ENCODE results near the gene SLC38A9.

SLC38A9 gene

GRCh38 chr5:55645304-55645703, 66.8 kb downstream of the SLC38A9 start:
- H3K4me2 ChIP-seq (ENCODE audit: low read length): no peak overlapping the region
- no peak overlapping the region for H3K27ac ChIP-seq (ENCODE audit: low read length)
- TF ChIP-seq, protein P1, sequence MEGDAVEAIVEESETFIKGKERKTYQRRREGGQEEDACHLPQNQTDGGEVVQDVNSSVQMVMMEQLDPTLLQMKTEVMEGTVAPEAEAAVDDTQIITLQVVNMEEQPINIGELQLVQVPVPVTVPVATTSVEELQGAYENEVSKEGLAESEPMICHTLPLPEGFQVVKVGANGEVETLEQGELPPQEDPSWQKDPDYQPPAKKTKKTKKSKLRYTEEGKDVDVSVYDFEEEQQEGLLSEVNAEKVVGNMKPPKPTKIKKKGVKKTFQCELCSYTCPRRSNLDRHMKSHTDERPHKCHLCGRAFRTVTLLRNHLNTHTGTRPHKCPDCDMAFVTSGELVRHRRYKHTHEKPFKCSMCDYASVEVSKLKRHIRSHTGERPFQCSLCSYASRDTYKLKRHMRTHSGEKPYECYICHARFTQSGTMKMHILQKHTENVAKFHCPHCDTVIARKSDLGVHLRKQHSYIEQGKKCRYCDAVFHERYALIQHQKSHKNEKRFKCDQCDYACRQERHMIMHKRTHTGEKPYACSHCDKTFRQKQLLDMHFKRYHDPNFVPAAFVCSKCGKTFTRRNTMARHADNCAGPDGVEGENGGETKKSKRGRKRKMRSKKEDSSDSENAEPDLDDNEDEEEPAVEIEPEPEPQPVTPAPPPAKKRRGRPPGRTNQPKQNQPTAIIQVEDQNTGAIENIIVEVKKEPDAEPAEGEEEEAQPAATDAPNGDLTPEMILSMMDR (IDR thresholded peaks at IDR 0.05; ENCODE audit: low read depth, low read length): no peak
- no peak for TF ChIP-seq EZH2phosphoT487 (IDR thresholded peaks at IDR 0.05; ENCODE audit: low read depth)

GRCh38 chr5:55638455-55638854, 73.7 kb downstream of the SLC38A9 start:
- H3K79me2 ChIP-seq (ENCODE audit: low read length): no peaks in the 10 kb centered on the region
- H3K9ac ChIP-seq (ENCODE audit: low read length): no peak overlapping the region
- H2AFZ ChIP-seq (ENCODE audit: low read depth, low read length): no peak overlapping the region
- no peaks in the 10 kb centered on the region for H3K27me3 ChIP-seq (ENCODE audit: low read depth, low read length)
- H3K27ac ChIP-seq (ENCODE audit: low read length): no peak overlapping the region
- no peaks in the 10 kb centered on the region for H3K9me3 ChIP-seq (ENCODE audit: insufficient read depth, low read length)
- no peaks in the 10 kb centered on the region for H4K20me1 ChIP-seq (ENCODE audit: insufficient read depth, low read length)
- H3K36me3 ChIP-seq (replicated peaks; ENCODE audit: low read depth, low read length): no peaks in the 10 kb centered on the region
- H3K4me1 ChIP-seq (ENCODE audit: low read length): peaks cover 20% of the 10 kb centered on the region
- no peak overlapping the region for H3K4me2 ChIP-seq (ENCODE audit: low read length)
- no peak for TF ChIP-seq EZH2phosphoT487 (IDR thresholded peaks at IDR 0.05; ENCODE audit: low read depth)
- TF ChIP-seq, protein P1 (IDR thresholded peaks at IDR 0.05; ENCODE audit: low read depth, low read length): no peak
- no peak overlapping the region for H3K4me3 ChIP-seq (ENCODE audit: low read length)

More at GRCh38 chr5:55645304-55645703, 66.8 kb downstream of the SLC38A9 start:
- Histone ChIP-seq H3K27me3 (ENCODE audit: low read depth, low read length) (no peaks in the 10 kb centered on the region), H3K79me2 (ENCODE audit: low read length) (no peaks in the 10 kb centered on the region), H3K9me3 (ENCODE audit: insufficient read depth, low read length) (no peaks in the 10 kb centered on the region), H2AFZ (ENCODE audit: low read depth, low read length) (no peak overlapping the region), H3K4me3 (ENCODE audit: low read length) (no peak overlapping the region), H3K36me3 (replicated peaks; ENCODE audit: low read depth, low read length) (no peaks in the 10 kb centered on the region), H4K20me1 (ENCODE audit: insufficient read depth, low read length) (no peaks in the 10 kb centered on the region), H3K9ac (ENCODE audit: low read length) (no peak overlapping the region), H3K4me1 (ENCODE audit: low read length) (peaks cover 22% of the 10 kb centered on the region)

DNA sequence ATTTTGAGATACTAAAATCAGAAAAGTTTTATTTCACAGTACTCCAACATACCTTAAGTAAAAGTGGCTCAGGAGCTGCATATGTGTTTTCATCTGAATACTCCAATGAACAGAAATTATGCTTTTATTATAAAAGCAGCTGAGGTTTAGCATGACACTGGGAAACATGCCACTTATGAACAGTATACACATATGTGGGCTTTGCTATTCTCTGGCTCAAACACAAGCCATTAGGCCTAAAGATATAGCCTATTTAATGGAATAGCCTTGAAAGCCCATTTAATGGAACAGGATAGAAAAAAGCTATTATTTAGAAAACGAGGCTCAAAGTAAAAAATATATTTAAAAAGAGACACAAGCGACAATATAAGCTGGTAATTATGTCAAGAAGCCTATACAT, 74.1 kb downstream of the SLC38A9 start:
- Histone ChIP-seq H4K20me1 (ENCODE audit: insufficient read depth, low read length) (no peaks in the 10 kb centered on the region), H3K36me3 (replicated peaks; ENCODE audit: low read depth, low read length) (no peaks in the 10 kb centered on the region), H3K79me2 (ENCODE audit: low read length) (no peaks in the 10 kb centered on the region), H3K4me1 (ENCODE audit: low read length) (peaks cover 19% of the 10 kb centered on the region), H3K9me3 (ENCODE audit: insufficient read depth, low read length) (no peaks in the 10 kb centered on the region), H3K27ac (ENCODE audit: low read length) (no peak overlapping the region), H3K4me3 (ENCODE audit: low read length) (no peak overlapping the region), H2AFZ (ENCODE audit: low read depth, low read length) (no peak overlapping the region), H3K4me2 (ENCODE audit: low read length) (no peak overlapping the region), H3K9ac (ENCODE audit: low read length) (no peak overlapping the region), H3K27me3 (ENCODE audit: low read depth, low read length) (no peaks in the 10 kb centered on the region)
- TF ChIP-seq, protein P1 (IDR thresholded peaks at IDR 0.05; ENCODE audit: low read depth, low read length): no peak
- no peak for TF ChIP-seq EZH2phosphoT487 (IDR thresholded peaks at IDR 0.05; ENCODE audit: low read depth)

- Histone ChIP-seq H3K9ac (ENCODE audit: low read length) (no peak overlapping the region), H2AFZ (ENCODE audit: low read depth, low read length) (no peak overlapping the region), H4K20me1 (ENCODE audit: insufficient read depth, low read length) (no peaks in the 10 kb centered on the region), H3K36me3 (replicated peaks; ENCODE audit: low read depth, low read length) (no peaks in the 10 kb centered on the region), H3K27me3 (ENCODE audit: low read depth, low read length) (no peaks in the 10 kb centered on the region), H3K4me2 (ENCODE audit: low read length) (no peak overlapping the region), H3K79me2 (ENCODE audit: low read length) (no peaks in the 10 kb centered on the region), H3K4me1 (ENCODE audit: low read length) (peaks cover 6% of the 10 kb centered on the region), H3K27ac (ENCODE audit: low read length) (no peak overlapping the region), H3K9me3 (ENCODE audit: insufficient read depth, low read length) (no peaks in the 10 kb centered on the region), H3K4me3 (ENCODE audit: low read length) (no peak overlapping the region)
- TF ChIP-seq EZH2phosphoT487 (IDR thresholded peaks at IDR 0.05; ENCODE audit: low read depth): no peak
- TF ChIP-seq, protein P1 (IDR thresholded peaks at IDR 0.05; ENCODE audit: low read depth, low read length): no peak
Observed at GRCh38 chr5:55636683-55637082, 75.4 kb downstream of the SLC38A9 start.

Measured in OCI-LY3 (cell line).